ENCODE data around the gene CCDC136. TPM values are rescaled to one million over a fixed set of nuclear protein-coding genes. Genes with fewer than 3 reads are reported as not detected.

CCDC136 gene
- polyA plus RNA-seq, 1 of the 3 experiments (the other 2 are of a cell fraction): 48.4 TPM

DNA sequence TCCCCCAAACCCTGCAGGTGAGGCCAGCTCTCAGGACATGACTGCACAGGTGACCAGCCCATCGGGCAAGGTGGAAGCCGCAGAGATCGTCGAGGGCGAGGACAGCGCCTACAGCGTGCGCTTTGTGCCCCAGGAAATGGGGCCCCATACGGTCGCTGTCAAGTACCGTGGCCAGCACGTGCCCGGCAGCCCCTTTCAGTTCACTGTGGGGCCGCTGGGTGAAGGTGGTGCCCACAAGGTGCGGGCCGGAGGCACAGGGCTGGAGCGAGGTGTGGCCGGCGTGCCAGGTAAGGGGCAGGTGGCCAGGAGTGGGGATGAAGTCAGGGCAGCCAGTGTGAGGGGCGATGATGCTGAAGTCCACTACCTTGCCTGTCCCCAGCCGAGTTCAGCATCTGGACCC is 62.6 kb downstream of the CCDC136 start:
- no peaks in the 10 kb centered on the region for H3K9me2 ChIP-seq
- no peaks in the 10 kb centered on the region for H3K79me2 ChIP-seq (ENCODE audit: insufficient read depth)
- H4K20me1 ChIP-seq (ENCODE audit: insufficient read depth): peaks cover 10% of the 10 kb centered on the region; the same call in 1 of the 2 replicates
- H3K4me3 ChIP-seq (ENCODE audit: low read depth in 2 of 2, low read length in 1 of 2): no peak overlapping the region
- H3K4me1 ChIP-seq (ENCODE audit: control insufficient read depth in 1 of 2, insufficient read depth in 2 of 2, low read depth in 1 of 2, low read length in 1 of 2): no peaks in the 10 kb centered on the region
- peaks cover 57 to 78% of the 10 kb centered on the region in 2 experiments for H3K36me3 ChIP-seq (replicated peaks in 1 of 2; ENCODE audit: control insufficient read depth in 1 of 2, insufficient read depth in 2 of 2, low read length in 1 of 2)
- peaks cover 36% of the 10 kb centered on the region for H3F3A ChIP-seq (replicated peaks; ENCODE audit: insufficient read depth)
- H3K27me3 ChIP-seq (ENCODE audit: insufficient read depth): no peaks in the 10 kb centered on the region
- 92% methylated on average over 21 of the region's 21 CpGs for WGBS (ENCODE audit: low lambda C conversion rate)
- no peak for DNase-seq
- TF ChIP-seq JUND (IDR thresholded peaks at IDR 0.05) (no peak), CHD2 (IDR thresholded peaks at IDR 0.05; ENCODE audit: low read length, partially characterized antibody) (no peak), RCOR1 (IDR thresholded peaks at IDR 0.05; ENCODE audit: low read length) (no peak), RFX5 (IDR thresholded peaks at IDR 0.05; ENCODE audit: low read length) (no peak), EZH2phosphoT487 (IDR thresholded peaks at IDR 0.05; ENCODE audit: borderline replicate concordance, low read depth) (no peak), NRF1 (IDR thresholded peaks at IDR 0.05; ENCODE audit: low read depth, low read length) (no peak), GATA2 (CRISPR knock-in tag; IDR thresholded peaks at IDR 0.05) (no peak), FOXJ3 (CRISPR knock-in tag; IDR thresholded peaks at IDR 0.05) (no peak), EP300 (IDR thresholded peaks at IDR 0.05; ENCODE audit: borderline replicate concordance in 1 of 2, low read depth in 1 of 2, low read length in 1 of 2) (no peak), FOXM1 (IDR thresholded peaks at IDR 0.05; ENCODE audit: low read depth) (no peak), MXI1 (IDR thresholded peaks at IDR 0.05; ENCODE audit: low read depth, low read length) (no peak), TCF12 (IDR thresholded peaks at IDR 0.05) (no peak), NFIC (IDR thresholded peaks at IDR 0.05; ENCODE audit: borderline replicate concordance) (no peak)
- TF ChIP-seq, protein P1, sequence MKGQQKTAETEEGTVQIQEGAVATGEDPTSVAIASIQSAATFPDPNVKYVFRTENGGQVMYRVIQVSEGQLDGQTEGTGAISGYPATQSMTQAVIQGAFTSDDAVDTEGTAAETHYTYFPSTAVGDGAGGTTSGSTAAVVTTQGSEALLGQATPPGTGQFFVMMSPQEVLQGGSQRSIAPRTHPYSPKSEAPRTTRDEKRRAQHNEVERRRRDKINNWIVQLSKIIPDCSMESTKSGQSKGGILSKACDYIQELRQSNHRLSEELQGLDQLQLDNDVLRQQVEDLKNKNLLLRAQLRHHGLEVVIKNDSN (IDR thresholded peaks at IDR 0.05; ENCODE audit: borderline replicate concordance, low read depth): no peak
- TF ChIP-seq, protein P2, sequence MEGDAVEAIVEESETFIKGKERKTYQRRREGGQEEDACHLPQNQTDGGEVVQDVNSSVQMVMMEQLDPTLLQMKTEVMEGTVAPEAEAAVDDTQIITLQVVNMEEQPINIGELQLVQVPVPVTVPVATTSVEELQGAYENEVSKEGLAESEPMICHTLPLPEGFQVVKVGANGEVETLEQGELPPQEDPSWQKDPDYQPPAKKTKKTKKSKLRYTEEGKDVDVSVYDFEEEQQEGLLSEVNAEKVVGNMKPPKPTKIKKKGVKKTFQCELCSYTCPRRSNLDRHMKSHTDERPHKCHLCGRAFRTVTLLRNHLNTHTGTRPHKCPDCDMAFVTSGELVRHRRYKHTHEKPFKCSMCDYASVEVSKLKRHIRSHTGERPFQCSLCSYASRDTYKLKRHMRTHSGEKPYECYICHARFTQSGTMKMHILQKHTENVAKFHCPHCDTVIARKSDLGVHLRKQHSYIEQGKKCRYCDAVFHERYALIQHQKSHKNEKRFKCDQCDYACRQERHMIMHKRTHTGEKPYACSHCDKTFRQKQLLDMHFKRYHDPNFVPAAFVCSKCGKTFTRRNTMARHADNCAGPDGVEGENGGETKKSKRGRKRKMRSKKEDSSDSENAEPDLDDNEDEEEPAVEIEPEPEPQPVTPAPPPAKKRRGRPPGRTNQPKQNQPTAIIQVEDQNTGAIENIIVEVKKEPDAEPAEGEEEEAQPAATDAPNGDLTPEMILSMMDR (IDR thresholded peaks at IDR 0.05): no peak
- TF ChIP-seq, protein P3, sequence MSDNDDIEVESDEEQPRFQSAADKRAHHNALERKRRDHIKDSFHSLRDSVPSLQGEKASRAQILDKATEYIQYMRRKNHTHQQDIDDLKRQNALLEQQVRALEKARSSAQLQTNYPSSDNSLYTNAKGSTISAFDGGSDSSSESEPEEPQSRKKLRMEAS (IDR thresholded peaks at IDR 0.05; ENCODE audit: low read depth): no peak
- TF ChIP-seq, protein P4, sequence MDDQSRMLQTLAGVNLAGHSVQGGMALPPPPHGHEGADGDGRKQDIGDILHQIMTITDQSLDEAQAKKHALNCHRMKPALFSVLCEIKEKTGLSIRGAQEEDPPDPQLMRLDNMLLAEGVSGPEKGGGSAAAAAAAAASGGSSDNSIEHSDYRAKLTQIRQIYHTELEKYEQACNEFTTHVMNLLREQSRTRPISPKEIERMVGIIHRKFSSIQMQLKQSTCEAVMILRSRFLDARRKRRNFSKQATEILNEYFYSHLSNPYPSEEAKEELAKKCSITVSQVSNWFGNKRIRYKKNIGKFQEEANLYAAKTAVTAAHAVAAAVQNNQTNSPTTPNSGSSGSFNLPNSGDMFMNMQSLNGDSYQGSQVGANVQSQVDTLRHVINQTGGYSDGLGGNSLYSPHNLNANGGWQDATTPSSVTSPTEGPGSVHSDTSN (IDR thresholded peaks at IDR 0.05): no peak
- TF ChIP-seq, protein P5, sequence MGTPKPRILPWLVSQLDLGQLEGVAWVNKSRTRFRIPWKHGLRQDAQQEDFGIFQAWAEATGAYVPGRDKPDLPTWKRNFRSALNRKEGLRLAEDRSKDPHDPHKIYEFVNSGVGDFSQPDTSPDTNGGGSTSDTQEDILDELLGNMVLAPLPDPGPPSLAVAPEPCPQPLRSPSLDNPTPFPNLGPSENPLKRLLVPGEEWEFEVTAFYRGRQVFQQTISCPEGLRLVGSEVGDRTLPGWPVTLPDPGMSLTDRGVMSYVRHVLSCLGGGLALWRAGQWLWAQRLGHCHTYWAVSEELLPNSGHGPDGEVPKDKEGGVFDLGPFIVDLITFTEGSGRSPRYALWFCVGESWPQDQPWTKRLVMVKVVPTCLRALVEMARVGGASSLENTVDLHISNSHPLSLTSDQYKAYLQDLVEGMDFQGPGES (IDR thresholded peaks at IDR 0.05; ENCODE audit: low read depth, low read length): no peak
- TF ChIP-seq, protein P6, sequence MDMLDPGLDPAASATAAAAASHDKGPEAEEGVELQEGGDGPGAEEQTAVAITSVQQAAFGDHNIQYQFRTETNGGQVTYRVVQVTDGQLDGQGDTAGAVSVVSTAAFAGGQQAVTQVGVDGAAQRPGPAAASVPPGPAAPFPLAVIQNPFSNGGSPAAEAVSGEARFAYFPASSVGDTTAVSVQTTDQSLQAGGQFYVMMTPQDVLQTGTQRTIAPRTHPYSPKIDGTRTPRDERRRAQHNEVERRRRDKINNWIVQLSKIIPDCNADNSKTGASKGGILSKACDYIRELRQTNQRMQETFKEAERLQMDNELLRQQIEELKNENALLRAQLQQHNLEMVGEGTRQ (IDR thresholded peaks at IDR 0.05; ENCODE audit: borderline replicate concordance, low read depth, low read length): no peak
- CTCF ChIA-PET: no interaction called here
- POLR2A ChIA-PET: no interaction called here
- H3K9me3 ChIP-seq: no peaks in the 10 kb centered on the region
- no peak overlapping the region for H2AFZ ChIP-seq (ENCODE audit: low read depth)
- no peak overlapping the region for H3K9ac ChIP-seq
- H3K27ac ChIP-seq (ENCODE audit: low read depth in 2 of 2, low read length in 1 of 2): no peak overlapping the region
- H3K4me2 ChIP-seq: no peak overlapping the region
